Calu3 (cell line): ENCODE data around the gene PMVK. TPM values are rescaled to one million over a fixed set of nuclear protein-coding genes. Genes with fewer than 3 reads are reported as not detected.
"Not testable (repeated sequence)": the region's sequence is repeated elsewhere in the genome, so short reads cannot be mapped to it uniquely, and the experiment has no call there.

Source experiments
- BruUV-seq: library from RNA; stranded (reverse); fragments of 400-500 nt; replicated peaks from 2 replicates; lab custom pipeline; 2021; lab: Mats Ljungman, UMichigan
- CTCF ChIA-PET: fragments of 300-600 bp; sonication (Branson Sonifier 250); formaldehyde crosslinking; loops from one replicate; lab custom pipeline; 2022; ENCODE audit warnings: antibody characterized with exemption; lab: Charles Lee
- DNase-seq: peaks from one replicate; pipeline ENCODE4 v3.0.0; 2022
- H3K27ac Mint-ChIP-seq: one replicate; pipeline ENCODE4 v1.8.0; 2022; ENCODE audit warnings: mixed read lengths; ENCODE audit not compliant: unreplicated experiment
- H3K27me3 Mint-ChIP-seq: one replicate; pipeline ENCODE4 v1.8.0; 2022; ENCODE audit warnings: mixed read lengths; ENCODE audit not compliant: unreplicated experiment
- H3K36me3 Mint-ChIP-seq: one replicate; pipeline ENCODE4 v1.8.0; 2022; ENCODE audit warnings: mild to moderate bottlenecking, moderate library complexity, mixed read lengths; ENCODE audit not compliant: insufficient read depth, unreplicated experiment
- H3K4me1 Mint-ChIP-seq: one replicate; pipeline ENCODE4 v1.8.0; 2022; ENCODE audit warnings: mild to moderate bottlenecking, low read depth, mixed read lengths; ENCODE audit not compliant: unreplicated experiment
- H3K4me3 Mint-ChIP-seq: one replicate; pipeline ENCODE4 v1.8.0; 2022; ENCODE audit warnings: mild to moderate bottlenecking, low read depth, moderate library complexity, mixed read lengths; ENCODE audit not compliant: unreplicated experiment
- H3K9me3 Mint-ChIP-seq: one replicate; pipeline ENCODE4 v1.8.0; 2022; ENCODE audit warnings: low read depth, mixed read lengths; ENCODE audit not compliant: unreplicated experiment
- intact Hi-C: fragments of 100-400 bp; cut with micrococcal nuclease; formaldehyde crosslinking; loops from one replicate; pipeline ENCODE4 v1.10.0; 2022; ENCODE audit not compliant: unreplicated experiment
- total RNA-seq: library from RNA; stranded (reverse); gene quantifications from 2 replicates; pipeline ENCODE4 v1.2.3, GENCODE V29; 2022
- TF ChIP-seq, protein P1 (sequence below): fragments of 200-600 bp; IDR thresholded peaks from one replicate; pipeline ENCODE4 v1.8.0; 2022; ENCODE audit warnings: antibody characterized with exemption; ENCODE audit not compliant: unreplicated experiment

Gene PMVK
- total RNA-seq, 1 experiment from 2014 or later, result 47.3 TPM

GRCh38 chr1:154982341-154982740, 45.8 kb upstream of the PMVK start:
- Mint-ChIP-seq H3K36me3 (peaks cover 36% of the 10 kb centered on the region), H3K27me3 (no peaks in the 10 kb centered on the region), H3K4me3 (no peak overlapping the region), H3K27ac (no peak overlapping the region), H3K9me3 (no peaks in the 10 kb centered on the region), H3K4me1 (peaks cover 7% of the 10 kb centered on the region)
- DNase-seq, result no peak
- no TSS peak for BruUV-seq
- TF ChIP-seq, protein P1, sequence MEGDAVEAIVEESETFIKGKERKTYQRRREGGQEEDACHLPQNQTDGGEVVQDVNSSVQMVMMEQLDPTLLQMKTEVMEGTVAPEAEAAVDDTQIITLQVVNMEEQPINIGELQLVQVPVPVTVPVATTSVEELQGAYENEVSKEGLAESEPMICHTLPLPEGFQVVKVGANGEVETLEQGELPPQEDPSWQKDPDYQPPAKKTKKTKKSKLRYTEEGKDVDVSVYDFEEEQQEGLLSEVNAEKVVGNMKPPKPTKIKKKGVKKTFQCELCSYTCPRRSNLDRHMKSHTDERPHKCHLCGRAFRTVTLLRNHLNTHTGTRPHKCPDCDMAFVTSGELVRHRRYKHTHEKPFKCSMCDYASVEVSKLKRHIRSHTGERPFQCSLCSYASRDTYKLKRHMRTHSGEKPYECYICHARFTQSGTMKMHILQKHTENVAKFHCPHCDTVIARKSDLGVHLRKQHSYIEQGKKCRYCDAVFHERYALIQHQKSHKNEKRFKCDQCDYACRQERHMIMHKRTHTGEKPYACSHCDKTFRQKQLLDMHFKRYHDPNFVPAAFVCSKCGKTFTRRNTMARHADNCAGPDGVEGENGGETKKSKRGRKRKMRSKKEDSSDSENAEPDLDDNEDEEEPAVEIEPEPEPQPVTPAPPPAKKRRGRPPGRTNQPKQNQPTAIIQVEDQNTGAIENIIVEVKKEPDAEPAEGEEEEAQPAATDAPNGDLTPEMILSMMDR, result no peak
- intact Hi-C loops, result no loop called here
- CTCF ChIA-PET, result interaction anchor here (2.8 kb wide), 1 partner anchor 17 kb away, joined by 11 read pairs; no protein-coding TSS in a partner anchor

DNA sequence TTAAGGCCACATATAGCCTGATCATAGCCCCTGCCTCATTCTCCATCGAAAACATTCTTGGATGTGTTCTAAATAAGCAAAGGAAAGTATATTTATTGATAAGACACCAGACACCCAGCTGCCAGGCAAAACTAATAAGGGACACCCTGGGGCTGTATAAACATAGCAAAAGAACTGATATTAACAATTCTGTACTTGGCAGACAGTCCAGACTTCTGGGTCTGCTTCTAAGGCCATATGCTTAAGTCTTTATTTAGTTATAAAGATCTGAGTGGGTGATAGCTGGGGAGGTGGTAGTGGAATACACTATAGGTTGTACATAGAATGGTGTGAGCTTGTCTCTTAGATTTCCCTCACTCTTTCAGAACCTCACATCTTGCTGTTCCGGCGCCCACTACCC, 41.8 kb upstream of the PMVK start:
- intact Hi-C loops, result no loop called here
- H3K9me3 Mint-ChIP-seq, result no peaks in the 10 kb centered on the region
- no peaks in the 10 kb centered on the region for H3K4me1 Mint-ChIP-seq
- TF ChIP-seq, protein P1, result no peak
- H3K4me3 Mint-ChIP-seq, result no peak overlapping the region
- no peak overlapping the region for H3K27ac Mint-ChIP-seq
- H3K27me3 Mint-ChIP-seq, result no peaks in the 10 kb centered on the region
- CTCF ChIA-PET, result no interaction called here
- no TSS peak for BruUV-seq
- H3K36me3 Mint-ChIP-seq, result peaks cover 31% of the 10 kb centered on the region
- DNase-seq, result no peak

DNA sequence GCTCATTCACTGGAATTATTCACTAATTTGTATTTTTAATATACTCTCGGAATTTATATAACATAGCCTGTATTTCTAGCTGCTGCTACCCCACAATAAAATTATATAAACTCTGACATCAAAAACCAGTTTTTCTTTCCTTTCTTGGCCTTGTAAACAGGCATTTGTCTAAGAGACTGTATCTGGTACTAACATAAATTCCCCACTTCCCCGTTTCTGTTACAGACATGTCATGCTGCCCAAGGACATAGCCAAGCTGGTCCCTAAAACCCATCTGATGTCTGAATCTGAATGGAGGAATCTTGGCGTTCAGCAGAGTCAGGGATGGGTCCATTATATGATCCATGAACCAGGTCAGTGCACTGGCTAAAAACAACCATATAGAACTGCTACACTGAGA, 41.2 kb upstream of the PMVK start:
- H3K9me3 Mint-ChIP-seq, DNase-seq, CTCF ChIA-PET, intact Hi-C loops, BruUV-seq, H3K4me1 Mint-ChIP-seq, H3K27me3 Mint-ChIP-seq, H3K4me3 Mint-ChIP-seq, H3K27ac Mint-ChIP-seq: not testable (repeated sequence)
- H3K36me3 Mint-ChIP-seq, result peaks cover 31% of the 10 kb centered on the region

DNA sequence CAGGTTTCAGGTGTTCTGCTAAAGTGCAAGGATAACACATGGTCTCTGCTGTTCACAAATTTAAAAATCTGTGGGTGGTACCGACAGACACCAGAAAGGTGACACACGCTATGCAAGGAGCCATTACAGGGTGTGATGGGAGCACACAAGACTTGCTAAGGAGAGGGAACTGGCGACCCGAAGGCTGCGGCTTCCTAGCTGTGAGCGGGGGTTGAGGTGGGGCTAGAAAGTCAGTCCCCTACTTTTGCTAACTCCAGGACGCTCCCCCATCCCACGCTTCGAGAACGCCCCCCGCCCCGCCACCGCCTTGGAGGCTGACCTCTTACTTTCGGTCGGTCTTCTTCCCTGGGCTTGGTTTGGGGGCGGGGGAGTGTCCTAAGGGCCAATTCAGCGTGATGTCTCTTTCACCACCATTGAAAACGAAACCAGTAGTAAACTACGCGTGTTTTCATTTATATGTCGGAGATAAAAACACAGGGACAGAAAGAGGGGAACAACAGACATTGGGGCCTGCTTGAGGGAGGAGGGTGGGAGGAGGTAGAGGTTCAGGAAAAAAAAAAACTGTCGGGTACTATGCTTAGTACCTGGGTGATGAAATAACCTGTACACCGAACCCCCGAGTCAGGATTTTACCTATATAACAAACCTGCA, 39.0 kb upstream of the PMVK start:
- Mint-ChIP-seq H3K4me3 (no peak overlapping the region), H3K9me3 (no peaks in the 10 kb centered on the region), H3K27ac (no peak overlapping the region), H3K36me3 (peaks cover 18% of the 10 kb centered on the region), H3K4me1 (peaks cover 26% of the 10 kb centered on the region), H3K27me3 (no peaks in the 10 kb centered on the region)
- TF ChIP-seq, protein P1, result no peak
- intact Hi-C loops, result no loop called here
- DNase-seq, result no peak
- TSS peak; percentile 57 for BruUV-seq
- CTCF ChIA-PET, result interaction anchor here (0.9 to 1.0 kb wide), 3 partner anchors 9 to 110 kb away, joined by 3 to 5 read pairs (median 3); no protein-coding TSS in a partner anchor
